Nephron (organoid): ENCODE measurements around the gene SETBP1.

ENCODE experiments used
- H3K27ac Mint-ChIP-seq, 3 experiments: 2 replicates each; pipeline ENCODE4 v1.8.0; 2020; ENCODE audit warnings: mixed read lengths in 3 of 3, mild to moderate bottlenecking in 2 of 3, moderate library complexity in 1 of 3
- H3K27me3 Mint-ChIP-seq: 2 replicates; pipeline ENCODE4 v1.8.0; 2021; ENCODE audit warnings: low read depth, mild to moderate bottlenecking, moderate library complexity, mixed read lengths
- H3K36me3 Mint-ChIP-seq: 2 replicates; pipeline ENCODE4 v1.8.0; 2020; ENCODE audit warnings: low read depth, mixed read lengths
- H3K4me1 Mint-ChIP-seq: 2 replicates; pipeline ENCODE4 v1.8.0; 2020; ENCODE audit warnings: mixed read lengths
- H3K4me3 Mint-ChIP-seq, 3 experiments: 2 replicates each; pipeline ENCODE4 v1.8.0; 2020; ENCODE audit warnings: mild to moderate bottlenecking in 3 of 3, mixed read lengths in 3 of 3, moderate library complexity in 2 of 3
- H3K9me3 Mint-ChIP-seq: 2 replicates; pipeline ENCODE4 v1.8.0; 2020; ENCODE audit warnings: mixed read lengths
- TF ChIP-seq, protein P1 (sequence below), 3 experiments: fragments of 200-600 bp; sonication (generic); IDR thresholded peaks; one replicate each; pipeline ENCODE4 v1.5.0; 2021; ENCODE audit warnings: antibody characterized with exemption in 3 of 3; ENCODE audit not compliant: unreplicated experiment in 3 of 3

Gene SETBP1

DNA sequence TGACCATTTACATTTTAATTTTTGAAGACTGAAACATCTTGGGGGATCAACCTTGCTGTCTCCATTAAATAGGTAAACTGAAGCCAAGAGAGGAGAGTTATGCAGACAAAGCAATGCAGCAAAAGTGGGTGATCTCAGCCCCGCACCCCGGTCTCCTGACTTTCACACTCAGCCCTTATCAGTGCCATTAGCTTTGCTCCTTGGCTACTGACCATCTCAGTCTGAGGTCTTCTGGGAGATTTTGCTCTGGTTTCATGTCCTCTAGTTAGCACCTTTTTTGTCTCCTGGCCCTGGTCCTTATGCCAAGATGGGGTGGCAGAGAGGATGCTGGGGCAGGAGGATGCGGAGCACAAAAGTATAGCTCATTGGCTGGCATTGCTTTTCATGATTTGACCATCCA, 61.4 kb downstream of the SETBP1 start:
- H3K4me3 Mint-ChIP-seq, result no peak overlapping the region

DNA sequence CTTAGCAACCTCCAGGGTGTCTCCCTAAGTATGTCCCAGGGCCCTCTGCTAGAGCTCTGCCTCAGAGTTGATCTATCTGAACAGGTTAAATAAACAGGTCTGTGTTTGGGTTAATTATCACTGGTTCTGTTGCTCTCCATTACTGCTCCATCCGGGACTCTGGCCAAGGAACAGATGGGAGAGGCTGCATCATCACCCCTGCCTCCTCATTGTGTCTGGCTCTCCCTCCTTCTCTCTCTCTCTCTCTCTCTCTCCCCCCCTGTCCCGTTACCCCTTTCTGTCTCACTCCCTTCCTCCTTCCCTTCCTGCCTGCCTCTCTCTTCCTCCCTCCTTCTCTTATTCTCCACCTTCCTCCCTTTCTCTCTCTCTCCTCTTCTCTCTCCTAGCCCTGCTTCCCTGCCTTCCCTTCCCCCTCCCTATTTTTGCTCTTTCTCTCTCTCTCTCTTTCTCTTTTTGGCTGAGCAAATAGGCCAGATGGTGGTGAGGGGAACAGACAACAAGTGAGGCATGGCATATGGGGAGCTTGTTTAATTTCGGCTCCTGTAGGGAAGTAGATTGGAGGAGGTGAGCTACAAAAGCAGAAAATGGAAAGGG, 62.1 kb downstream of the SETBP1 start:
- H3K27me3 Mint-ChIP-seq, result no peaks in the 10 kb centered on the region
- peak overlapping the region; percentile 18 to 48 (median 39) for H3K4me3 Mint-ChIP-seq
- no peaks in the 10 kb centered on the region for H3K9me3 Mint-ChIP-seq
- H3K4me1 Mint-ChIP-seq, result peaks cover 79% of the 10 kb centered on the region
- peak overlapping the region; percentile 52 to 92 (median 91) for H3K27ac Mint-ChIP-seq
- TF ChIP-seq, protein P1, sequence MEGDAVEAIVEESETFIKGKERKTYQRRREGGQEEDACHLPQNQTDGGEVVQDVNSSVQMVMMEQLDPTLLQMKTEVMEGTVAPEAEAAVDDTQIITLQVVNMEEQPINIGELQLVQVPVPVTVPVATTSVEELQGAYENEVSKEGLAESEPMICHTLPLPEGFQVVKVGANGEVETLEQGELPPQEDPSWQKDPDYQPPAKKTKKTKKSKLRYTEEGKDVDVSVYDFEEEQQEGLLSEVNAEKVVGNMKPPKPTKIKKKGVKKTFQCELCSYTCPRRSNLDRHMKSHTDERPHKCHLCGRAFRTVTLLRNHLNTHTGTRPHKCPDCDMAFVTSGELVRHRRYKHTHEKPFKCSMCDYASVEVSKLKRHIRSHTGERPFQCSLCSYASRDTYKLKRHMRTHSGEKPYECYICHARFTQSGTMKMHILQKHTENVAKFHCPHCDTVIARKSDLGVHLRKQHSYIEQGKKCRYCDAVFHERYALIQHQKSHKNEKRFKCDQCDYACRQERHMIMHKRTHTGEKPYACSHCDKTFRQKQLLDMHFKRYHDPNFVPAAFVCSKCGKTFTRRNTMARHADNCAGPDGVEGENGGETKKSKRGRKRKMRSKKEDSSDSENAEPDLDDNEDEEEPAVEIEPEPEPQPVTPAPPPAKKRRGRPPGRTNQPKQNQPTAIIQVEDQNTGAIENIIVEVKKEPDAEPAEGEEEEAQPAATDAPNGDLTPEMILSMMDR (IDR thresholded peaks at IDR 0.05; ENCODE audit: unreplicated experiment in 3 of 3), result no peak
- H3K36me3 Mint-ChIP-seq, result peaks cover 35% of the 10 kb centered on the region

More for the DNA sequence above, 61.4 kb downstream of the SETBP1 start:
- TF ChIP-seq, protein P1 (IDR thresholded peaks at IDR 0.05; ENCODE audit: unreplicated experiment in 3 of 3), result no peak
- Mint-ChIP-seq H3K27me3 (no peaks in the 10 kb centered on the region), H3K36me3 (peaks cover 36% of the 10 kb centered on the region), H3K27ac (peak overlapping the region; percentile 52 to 92 (median 91)), H3K9me3 (no peaks in the 10 kb centered on the region), H3K4me1 (peaks cover 72% of the 10 kb centered on the region)

DNA sequence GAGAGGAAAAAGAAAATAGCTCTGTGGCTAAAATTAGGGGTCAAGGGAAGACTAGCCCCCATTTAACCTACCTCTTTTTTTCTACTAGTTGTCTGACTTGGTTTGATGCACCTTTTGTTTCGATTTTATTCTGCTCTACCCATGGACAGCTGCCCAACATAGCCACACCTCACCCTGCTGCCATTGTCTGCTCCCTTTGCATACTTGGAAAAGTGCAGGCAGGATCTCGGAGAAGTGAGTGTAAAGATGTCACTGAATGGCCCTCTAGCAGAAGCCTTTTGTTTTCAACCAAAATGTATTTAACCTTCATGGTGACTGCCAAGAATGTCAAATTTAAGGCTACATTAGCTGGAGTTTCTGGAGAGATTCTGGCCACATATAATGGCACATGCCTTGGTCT, 62.9 kb downstream of the SETBP1 start:
- TF ChIP-seq, protein P1 (IDR thresholded peaks at IDR 0.05; ENCODE audit: unreplicated experiment in 3 of 3), result no peak
- Mint-ChIP-seq H3K4me3 (peak overlapping the region in 2 of 3 experiments; percentile 10 to 35), H3K27me3 (no peaks in the 10 kb centered on the region), H3K4me1 (peaks cover 85% of the 10 kb centered on the region), H3K27ac (peak overlapping the region in 2 of 3 experiments; percentile 91 to 92), H3K36me3 (peaks cover 32% of the 10 kb centered on the region), H3K9me3 (no peaks in the 10 kb centered on the region)

DNA sequence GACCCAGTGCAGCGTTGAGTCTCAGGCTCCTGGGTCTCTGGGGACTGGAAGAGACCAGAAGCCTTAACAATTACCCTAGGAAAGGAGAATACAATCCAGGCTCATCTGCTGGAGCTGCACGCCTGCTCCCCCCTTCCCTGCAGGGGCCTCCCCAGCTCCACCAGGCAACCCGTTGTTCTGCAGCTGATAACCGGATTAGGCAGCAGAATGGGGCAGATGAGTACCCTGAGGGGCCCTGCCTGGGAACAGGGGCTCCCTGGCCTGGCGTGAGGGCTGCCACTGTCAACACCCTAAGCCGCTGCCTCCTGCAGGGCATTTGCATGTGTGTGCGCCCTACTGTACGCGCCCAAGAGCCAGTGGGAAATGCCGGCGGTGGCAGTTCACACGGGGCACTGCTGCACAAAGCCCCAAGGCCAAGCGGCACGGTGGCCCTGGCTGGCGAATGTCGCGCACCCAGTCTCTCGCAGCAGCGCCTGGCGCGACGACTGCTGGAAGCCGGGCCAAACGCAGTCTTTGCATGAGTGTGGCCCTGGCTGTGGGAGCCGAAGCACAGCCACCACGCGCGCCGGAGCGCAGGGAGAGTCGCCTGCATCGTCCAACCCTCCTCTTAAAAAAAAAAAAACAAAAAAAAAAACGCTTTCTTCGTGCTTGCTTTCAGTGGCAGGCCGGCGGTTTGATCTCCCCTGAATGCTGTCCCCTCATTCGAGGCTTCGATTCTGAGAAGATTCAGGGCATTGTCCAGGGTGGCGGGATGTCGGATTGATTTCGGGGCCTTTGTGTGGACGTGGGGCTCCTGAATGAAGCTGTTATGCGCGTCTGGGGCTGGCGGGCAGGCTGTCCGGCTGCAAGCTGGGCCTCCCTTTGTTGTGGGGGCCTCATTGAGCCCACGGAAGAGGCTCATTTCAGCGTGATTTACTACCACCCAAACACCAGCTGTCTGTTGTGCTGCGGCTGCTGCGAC, 63.8 kb downstream of the SETBP1 start:
- H3K9me3 Mint-ChIP-seq, result no peaks in the 10 kb centered on the region
- peak overlapping the region; percentile 67 to 73 (median 69) for H3K4me3 Mint-ChIP-seq
- H3K36me3 Mint-ChIP-seq, result peaks cover 33% of the 10 kb centered on the region
- no peaks in the 10 kb centered on the region for H3K27me3 Mint-ChIP-seq
- peaks cover 85% of the 10 kb centered on the region for H3K4me1 Mint-ChIP-seq
- peak overlapping the region; percentile 81 to 95 (median 92) for H3K27ac Mint-ChIP-seq
- TF ChIP-seq, protein P1 (IDR thresholded peaks at IDR 0.05; ENCODE audit: unreplicated experiment in 3 of 3), result no peak

DNA sequence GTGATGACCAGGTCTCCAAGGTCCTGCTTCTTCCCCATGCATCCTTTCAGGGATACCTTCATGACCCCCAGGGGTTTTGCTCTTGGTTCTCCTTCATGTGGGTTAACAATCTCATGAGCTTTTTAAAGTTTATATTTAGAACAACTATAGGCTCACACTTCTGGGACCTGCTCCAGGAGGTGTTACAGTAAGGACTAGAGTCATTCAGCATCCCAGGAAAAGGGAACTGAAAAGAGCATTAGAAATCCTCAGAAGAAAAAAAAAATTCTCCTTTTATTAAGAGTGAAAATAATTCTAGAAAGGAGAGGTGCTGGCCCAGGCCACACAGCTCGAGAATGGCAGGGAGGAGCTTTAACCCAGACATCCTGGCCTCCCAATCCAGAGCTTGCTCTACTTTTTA, 66.5 kb downstream of the SETBP1 start:
- H3K4me3 Mint-ChIP-seq, result no peak overlapping the region
- peaks cover 58% of the 10 kb centered on the region for H3K4me1 Mint-ChIP-seq
- TF ChIP-seq, protein P1 (IDR thresholded peaks at IDR 0.05; ENCODE audit: unreplicated experiment in 3 of 3), result no peak

More for the DNA sequence above, 66.5 kb downstream of the SETBP1 start:
- Mint-ChIP-seq H3K9me3 (no peaks in the 10 kb centered on the region), H3K36me3 (peaks cover 48% of the 10 kb centered on the region), H3K27ac (peak overlapping the region in 2 of 3 experiments; percentile 44 to 92), H3K27me3 (no peaks in the 10 kb centered on the region)
